ENCODE measurements around the gene BAIAP2L1. TPM values are rescaled to one million over a fixed set of nuclear protein-coding genes. Genes with fewer than 3 reads are reported as not detected.

The BAIAP2L1 gene
- total RNA-seq, 1 experiment from 2014 or later = 120 TPM

- DNase-seq (ENCODE audit: low read depth, low spot score) = no peak
- CTCF ChIA-PET = no interaction called here
These were observed 94.8 kb downstream of the BAIAP2L1 start for GRCh38 chr7:98305951-98306535.

GRCh38 chr7:98303906-98304305 lies 97.0 kb downstream of the BAIAP2L1 start:
- DNase-seq (ENCODE audit: low read depth, low spot score) (no peak), ATAC-seq (no peak)
- ChIA-PET CTCF (no interaction called here), POLR2A (no interaction called here)
- in situ Hi-C loops (cut with HindIII; ENCODE audit: low pct_unique_long_range_greater_than_20kb, low sequenced_read_pairs) (no loop called here), intact Hi-C loops (cut with micrococcal nuclease; ENCODE audit: unreplicated experiment) (no loop called here)
- H3K4me1 ChIP-seq (ENCODE audit: control insufficient read depth, insufficient read depth, low read length) = no peaks in the 10 kb centered on the region
- H3K4me3 ChIP-seq (ENCODE audit: low read depth in 2 of 2, low read length in 2 of 2) = no peak overlapping the region
- H3K9me3 ChIP-seq (ENCODE audit: control insufficient read depth, insufficient read depth, low read depth, low read length) = no peaks in the 10 kb centered on the region
- peaks cover 22% of the 10 kb centered on the region for H3K36me3 ChIP-seq (ENCODE audit: control insufficient read depth, insufficient read depth, low read length)
- TF ChIP-seq CTCF (IDR thresholded peaks at IDR 0.05) = no peak
- no peak for TF ChIP-seq TCF7L2 (IDR thresholded peaks at IDR 0.05; ENCODE audit: low read depth, low read length)
- TF ChIP-seq POLR2AphosphoS5 (IDR thresholded peaks at IDR 0.05; ENCODE audit: low read depth, low read length) = no peak
- TF ChIP-seq REST (IDR thresholded peaks at IDR 0.05; ENCODE audit: insufficient read depth in 1 of 2, low read depth in 2 of 2, low read length in 1 of 2) = no peak
- no TSS peak for BruUV-seq (replicated peaks)
- no peak overlapping the region for H3K27ac ChIP-seq (ENCODE audit: low read length)
- H3K27me3 ChIP-seq (ENCODE audit: control insufficient read depth, insufficient read depth, low read length) = no peaks in the 10 kb centered on the region

More at GRCh38 chr7:98305951-98306535, 94.8 kb downstream of the BAIAP2L1 start:
- Histone ChIP-seq H3K9me3 (ENCODE audit: control insufficient read depth, insufficient read depth, low read depth, low read length) (no peaks in the 10 kb centered on the region), H3K27ac (ENCODE audit: low read length) (no peak overlapping the region), H3K36me3 (ENCODE audit: control insufficient read depth, insufficient read depth, low read length) (peaks cover 21% of the 10 kb centered on the region), H3K4me3 (ENCODE audit: low read depth in 2 of 2, low read length in 2 of 2) (no peak overlapping the region), H3K27me3 (ENCODE audit: control insufficient read depth, insufficient read depth, low read length) (no peaks in the 10 kb centered on the region), H3K4me1 (ENCODE audit: control insufficient read depth, insufficient read depth, low read length) (no peaks in the 10 kb centered on the region)
- ATAC-seq = no peak
- intact Hi-C loops (cut with micrococcal nuclease; ENCODE audit: unreplicated experiment) (no loop called here), in situ Hi-C loops (cut with HindIII; ENCODE audit: low pct_unique_long_range_greater_than_20kb, low sequenced_read_pairs) (no loop called here)
- TF ChIP-seq CTCF (IDR thresholded peaks at IDR 0.05) = no peak
- BruUV-seq (replicated peaks) = no TSS peak
- POLR2A ChIA-PET = no interaction called here

All from Panc1 (cell line).